Measurements from ENCODE around the gene EBF4.

GRCh38 chr20:2688041-2688591 is 4.5 kb upstream of the EBF4 start:
- TF ChIP-seq POLR2AphosphoS5 (IDR thresholded peaks at IDR 0.05) (no peak), CTCF (IDR thresholded peaks at IDR 0.05) (peak in 5 of 7 experiments; percentile 16 to 53 (median 32)), POLR2A (IDR thresholded peaks at IDR 0.05) (no peak)
